CD4-positive, alpha-beta T cell treated with Interleukin-2 at 100 ng/mL for 4 hours (primary cell): ENCODE results near the gene CHSY1.

Experiments
- DNase-seq: peaks from one replicate; pipeline ENCODE4 v3.0.0-alpha.2; 2020; ENCODE audit warnings: low spot score

Gene CHSY1

GRCh38 chr15:101267320-101268104 lies 15.7 kb upstream of the CHSY1 start:
- DNase-seq = no peak

GRCh38 chr15:101266787-101267186 lies 14.9 kb upstream of the CHSY1 start:
- DNase-seq = no peak

- no peak for DNase-seq
Observed at GRCh38 chr15:101266034-101266433, 14.2 kb upstream of the CHSY1 start.

- DNase-seq = no peak
Observed at GRCh38 chr15:101264911-101265641, 13.2 kb upstream of the CHSY1 start.

GRCh38 chr15:101264011-101264410 lies 12.2 kb upstream of the CHSY1 start:
- no peak for DNase-seq

GRCh38 chr15:101262551-101262950 lies 10.7 kb upstream of the CHSY1 start:
- no peak for DNase-seq

- DNase-seq = peak; percentile 71
Observed at GRCh38 chr15:101258238-101259144, 6.6 kb upstream of the CHSY1 start.

- DNase-seq = peak; percentile 24
Observed at GRCh38 chr15:101256757-101257156, 4.9 kb upstream of the CHSY1 start.

GRCh38 chr15:101255615-101256241 lies 3.9 kb upstream of the CHSY1 start:
- no peak for DNase-seq

GRCh38 chr15:101255051-101255395 lies 3.2 kb upstream of the CHSY1 start:
- DNase-seq = no peak

- no peak for DNase-seq
Observed at GRCh38 chr15:101254157-101255050, 2.6 kb upstream of the CHSY1 start.

GRCh38 chr15:101252836-101253235 lies 988 bp upstream of the CHSY1 start:
- DNase-seq = no peak

GRCh38 chr15:101250873-101251829 lies 697 bp downstream of the CHSY1 start:
- no peak for DNase-seq

GRCh38 chr15:101250341-101250831 lies 1.5 kb downstream of the CHSY1 start:
- no peak for DNase-seq

GRCh38 chr15:101248274-101248673 lies 3.6 kb downstream of the CHSY1 start:
- DNase-seq = no peak

- no peak for DNase-seq
Observed at GRCh38 chr15:101246824-101247745, 4.8 kb downstream of the CHSY1 start.

- DNase-seq = no peak
Observed at GRCh38 chr15:101246391-101246790, 5.5 kb downstream of the CHSY1 start.

GRCh38 chr15:101244889-101245668 lies 6.8 kb downstream of the CHSY1 start:
- no peak for DNase-seq
